ENCODE results near the gene FICD. TPM values are rescaled to one million over a fixed set of nuclear protein-coding genes. Genes with fewer than 3 reads are reported as not detected.
A peak's percentile ranks its signal among the peaks of the same experiment; 100 is the strongest.

The FICD gene
- total and polyA plus RNA-seq, 9 of the 15 experiments (the other 6 are each of a cell fraction or from before 2014, with no cell fraction given): 0.88 to 4.5 (median 1.9) TPM

GRCh38 chr12:108564724-108565123, 49.6 kb downstream of the FICD start (continued):
- TF ChIP-seq ZHX1 (conservative IDR thresholded peaks at IDR 0.05; ENCODE audit: low read length): no peak
- no peak for TF ChIP-seq NCOA2 (IDR thresholded peaks at IDR 0.05; ENCODE audit: partially characterized antibody in 2 of 2)
- TF ChIP-seq MTA2 (IDR thresholded peaks at IDR 0.05; ENCODE audit: low read depth): no peak
- no peak for TF ChIP-seq SRSF7 (optimal IDR thresholded peaks at IDR 0.05; ENCODE audit: low read depth, low read length)
- TF ChIP-seq KLF13 (tag; IDR thresholded peaks at IDR 0.05; ENCODE audit: borderline replicate concordance, low read depth): no peak
- no peak for TF ChIP-seq HDGF (IDR thresholded peaks at IDR 0.05)
- TF ChIP-seq, protein P1, sequence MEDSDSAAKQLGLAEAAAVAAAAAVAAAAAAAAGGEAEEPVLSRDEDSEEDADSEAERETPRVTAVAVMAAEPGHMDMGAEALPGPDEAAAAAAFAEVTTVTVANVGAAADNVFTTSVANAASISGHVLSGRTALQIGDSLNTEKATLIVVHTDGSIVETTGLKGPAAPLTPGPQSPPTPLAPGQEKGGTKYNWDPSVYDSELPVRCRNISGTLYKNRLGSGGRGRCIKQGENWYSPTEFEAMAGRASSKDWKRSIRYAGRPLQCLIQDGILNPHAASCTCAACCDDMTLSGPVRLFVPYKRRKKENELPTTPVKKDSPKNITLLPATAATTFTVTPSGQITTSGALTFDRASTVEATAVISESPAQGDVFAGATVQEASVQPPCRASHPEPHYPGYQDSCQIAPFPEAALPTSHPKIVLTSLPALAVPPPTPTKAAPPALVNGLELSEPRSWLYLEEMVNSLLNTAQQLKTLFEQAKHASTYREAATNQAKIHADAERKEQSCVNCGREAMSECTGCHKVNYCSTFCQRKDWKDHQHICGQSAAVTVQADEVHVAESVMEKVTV (CRISPR knock-in tag; IDR thresholded peaks at IDR 0.05): no peak
- TF ChIP-seq PHB2 (IDR thresholded peaks at IDR 0.05; ENCODE audit: low read depth): no peak
- no peak for TF ChIP-seq ZBTB8A (IDR thresholded peaks at IDR 0.05; ENCODE audit: partially characterized antibody)
- no peak for TF ChIP-seq NBN (IDR thresholded peaks at IDR 0.05; ENCODE audit: low read depth)
- no peak for TF ChIP-seq CEBPB (tag; IDR thresholded peaks at IDR 0.05)
- no peak for TF ChIP-seq BRF1 (IDR thresholded peaks at IDR 0.05; ENCODE audit: borderline replicate concordance, extremely low read depth, insufficient read length)
- no peak for TF ChIP-seq ERF (CRISPR knock-in tag; IDR thresholded peaks at IDR 0.05)
- no peak for TF ChIP-seq ZNF354B (CRISPR knock-in tag; IDR thresholded peaks at IDR 0.05)
- no peak for TF ChIP-seq BHLHE40 (IDR thresholded peaks at IDR 0.05; ENCODE audit: low read length)
- no peak for TF ChIP-seq ZNF197 (CRISPR knock-in tag; IDR thresholded peaks at IDR 0.05; ENCODE audit: low read depth)
- TF ChIP-seq POLR2G (IDR thresholded peaks at IDR 0.05; ENCODE audit: low read depth, low read length): no peak
- TF ChIP-seq BDP1 (IDR thresholded peaks at IDR 0.05; ENCODE audit: insufficient read depth, insufficient read length): no peak
- TF ChIP-seq TAL1 (IDR thresholded peaks at IDR 0.05): peak; percentile 61; the same call in 1 of the 2 replicates
- no peak for TF ChIP-seq PATZ1 (CRISPR knock-in tag; IDR thresholded peaks at IDR 0.05; ENCODE audit: borderline replicate concordance)
- no peak for TF ChIP-seq BMI1 (IDR thresholded peaks at IDR 0.05; ENCODE audit: low read length)
- no peak for TF ChIP-seq NR2F6 (CRISPR knock-in tag; IDR thresholded peaks at IDR 0.05)
- TF ChIP-seq ZNF224 (CRISPR knock-in tag; IDR thresholded peaks at IDR 0.05): no peak
- no peak for TF ChIP-seq POLR3A (IDR thresholded peaks at IDR 0.05; ENCODE audit: borderline replicate concordance, extremely low read depth, insufficient read depth, insufficient read length)
- TF ChIP-seq FOXA3 (CRISPR knock-in tag; conservative IDR thresholded peaks at IDR 0.05 in 1 of 2, IDR thresholded peaks at IDR 0.05 in 1 of 2): no peak
- no peak for TF ChIP-seq RBM15 (IDR thresholded peaks at IDR 0.05; ENCODE audit: insufficient read depth, low read length)

All from K562 (cell line).